HuH-7 (cell line): ENCODE results near the gene DCAF8.

ENCODE experiments used
- DNase-seq: peaks from one replicate; pipeline ENCODE4 v3.0.0; 2011; ENCODE audit warnings: low spot score

DCAF8 gene

DNA sequence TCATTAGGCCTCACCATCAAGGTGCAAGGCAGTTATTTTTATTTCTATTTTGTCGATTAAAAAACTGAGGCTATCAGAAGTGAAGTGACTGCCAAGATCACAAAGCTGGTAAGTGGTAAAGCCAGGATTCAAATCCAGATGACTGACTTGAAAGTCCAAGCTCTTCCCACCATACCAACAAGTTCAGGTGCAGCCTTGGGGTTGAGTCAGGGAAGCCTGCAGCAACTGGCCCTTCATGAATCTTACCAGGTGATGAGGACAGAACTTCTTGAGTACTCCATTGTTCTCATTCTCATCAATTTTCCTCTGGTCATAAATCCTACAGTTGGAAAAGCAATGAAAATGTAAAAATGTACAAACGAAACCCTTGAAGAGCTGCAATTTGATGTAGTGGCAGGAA is 37.0 kb downstream of the DCAF8 start:
- DNase-seq, result no peak

DNA sequence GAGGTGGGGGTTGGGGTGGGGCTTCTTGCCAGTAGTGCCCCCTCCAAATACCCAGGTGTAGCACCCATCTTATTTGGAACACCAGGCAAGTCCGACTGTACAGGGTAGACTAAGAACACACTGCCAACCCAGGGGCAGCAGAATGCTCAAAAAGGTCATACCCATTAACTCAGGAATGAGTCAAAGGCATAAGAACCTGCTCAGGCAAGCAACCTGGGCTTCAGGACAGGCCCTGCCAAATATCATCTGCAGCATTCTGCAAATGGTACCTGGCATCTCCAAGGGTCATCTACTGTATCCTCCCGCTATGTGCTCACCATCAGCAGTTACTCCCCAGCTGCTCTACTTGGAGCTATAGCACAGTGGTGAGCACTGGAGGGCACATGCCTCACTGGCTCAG is 37.7 kb downstream of the DCAF8 start:
- no peak for DNase-seq

DNA sequence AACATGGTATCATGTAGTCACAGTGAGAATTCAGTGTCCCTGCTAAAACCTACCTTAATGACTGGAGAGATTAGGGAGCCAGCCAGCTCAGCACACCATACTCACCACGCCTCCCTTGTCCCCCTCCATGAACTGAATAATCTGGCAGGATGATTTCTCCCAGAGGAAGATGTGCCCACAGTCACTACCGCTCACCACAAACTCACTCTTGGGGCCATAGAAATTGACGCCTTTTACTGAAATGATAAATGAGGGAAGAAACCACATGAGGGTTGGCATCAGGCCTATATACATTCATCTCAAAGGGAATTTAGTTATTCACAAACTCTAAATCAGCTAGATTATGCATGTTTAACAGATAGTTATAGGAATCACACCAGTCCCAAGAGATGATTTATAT is 39.8 kb downstream of the DCAF8 start:
- no peak for DNase-seq

DNA sequence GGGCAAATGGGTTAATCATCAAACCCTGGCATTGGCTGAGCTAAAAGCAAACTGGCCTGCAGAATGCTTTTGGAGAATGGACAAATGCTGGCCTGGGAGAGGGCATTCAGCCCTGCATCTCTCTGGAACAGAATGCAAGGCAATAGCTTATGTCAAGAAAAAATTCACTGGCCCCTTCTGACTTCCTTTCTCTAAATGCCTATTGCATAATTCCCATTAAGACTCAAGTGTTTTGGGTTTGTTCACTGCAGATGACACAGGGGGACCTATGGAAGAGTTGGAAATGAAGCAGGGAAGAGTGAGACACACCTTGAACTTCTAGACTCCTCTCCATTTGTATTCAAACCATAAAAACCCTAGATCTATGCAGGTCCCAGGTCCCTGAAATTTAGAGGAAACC is 41.3 kb downstream of the DCAF8 start:
- no peak for DNase-seq

DNA sequence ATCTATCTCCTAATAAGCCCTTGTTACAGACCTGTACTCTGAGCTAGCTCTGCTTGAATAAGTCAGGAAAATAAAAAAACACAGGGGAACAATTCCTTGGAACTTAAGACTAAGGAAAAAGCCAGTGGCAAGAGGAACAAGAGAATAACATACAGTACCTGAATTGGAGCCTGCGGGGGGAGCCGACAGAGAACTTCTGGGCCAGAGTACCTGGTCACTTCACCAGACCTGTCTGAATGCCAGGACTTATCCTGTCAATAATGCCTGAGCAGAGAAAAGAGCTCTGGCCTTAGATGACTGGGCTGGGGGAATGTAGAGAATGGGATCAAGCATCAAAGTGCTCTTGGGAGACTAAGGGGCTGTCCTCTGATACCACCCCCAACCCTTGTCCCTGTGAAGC is 42.0 kb downstream of the DCAF8 start:
- no peak for DNase-seq

DNA sequence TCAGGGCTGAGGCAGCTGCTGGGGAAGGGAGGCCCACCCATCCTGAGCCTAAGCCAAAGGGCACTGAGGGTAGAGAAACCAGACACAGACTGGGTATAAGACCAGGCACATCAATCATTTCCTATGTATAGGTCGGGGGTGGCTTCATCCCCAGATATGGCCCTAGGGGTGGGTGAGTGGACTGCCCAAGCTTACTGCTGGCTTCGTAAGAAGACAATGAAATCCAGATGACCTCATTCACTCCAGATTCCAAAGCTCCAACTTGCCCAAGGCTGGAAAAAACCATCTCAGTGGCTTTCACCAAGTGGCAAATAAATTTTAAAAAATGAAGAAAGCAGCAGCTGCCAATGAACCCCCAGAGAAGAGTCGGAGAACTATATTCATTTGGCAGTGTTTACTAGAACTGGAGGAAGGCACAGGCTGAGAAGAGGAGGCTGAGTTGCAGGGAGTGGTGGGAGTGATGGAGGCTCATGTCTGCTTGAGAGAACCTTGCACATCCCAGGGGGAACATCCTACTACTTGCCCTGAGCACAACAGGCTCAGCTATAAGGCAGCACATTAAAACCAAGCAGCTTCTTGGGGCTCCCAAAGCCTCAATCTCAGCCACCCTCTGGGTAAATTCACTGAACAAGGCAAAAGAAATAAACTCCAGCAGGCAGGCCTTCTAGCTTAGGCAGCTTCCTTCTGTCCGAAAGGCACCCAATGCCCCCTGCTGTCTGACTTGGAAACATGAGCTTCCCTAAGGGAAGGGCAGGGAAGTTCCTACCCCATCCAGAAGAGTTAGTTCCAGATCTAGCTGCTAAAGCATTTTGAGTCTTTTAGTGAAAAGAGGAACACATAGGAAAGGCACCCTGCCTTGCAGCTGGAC is 43.1 kb downstream of the DCAF8 start:
- no peak for DNase-seq

DNA sequence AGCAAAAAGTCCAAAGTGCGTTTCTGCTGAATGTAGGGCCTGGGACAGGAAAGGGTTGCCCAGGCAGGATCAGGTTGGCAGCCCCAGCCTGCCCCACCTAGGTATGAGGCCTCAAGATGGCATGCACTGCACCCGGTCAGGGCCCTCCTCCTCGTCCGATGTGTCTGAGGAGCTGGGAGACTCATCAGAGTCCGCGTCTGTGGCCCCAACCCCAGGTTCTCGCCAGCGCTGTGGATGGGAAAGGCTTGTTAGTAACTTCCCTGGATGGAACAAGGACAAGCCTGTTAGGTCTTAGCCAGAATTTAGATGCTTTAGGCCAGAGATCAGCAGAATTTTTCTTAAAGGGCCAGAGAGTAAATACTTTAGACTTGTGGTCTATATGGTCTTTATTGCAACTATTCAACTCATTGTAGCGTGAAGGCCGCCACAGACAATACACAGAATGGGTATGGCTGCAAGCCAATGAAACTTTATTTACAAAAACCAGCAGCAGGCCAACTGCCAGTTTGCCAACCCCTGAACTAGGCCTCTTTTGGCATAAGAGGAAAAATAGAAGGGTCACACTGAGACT is 44.8 kb downstream of the DCAF8 start:
- no peak for DNase-seq

DNA sequence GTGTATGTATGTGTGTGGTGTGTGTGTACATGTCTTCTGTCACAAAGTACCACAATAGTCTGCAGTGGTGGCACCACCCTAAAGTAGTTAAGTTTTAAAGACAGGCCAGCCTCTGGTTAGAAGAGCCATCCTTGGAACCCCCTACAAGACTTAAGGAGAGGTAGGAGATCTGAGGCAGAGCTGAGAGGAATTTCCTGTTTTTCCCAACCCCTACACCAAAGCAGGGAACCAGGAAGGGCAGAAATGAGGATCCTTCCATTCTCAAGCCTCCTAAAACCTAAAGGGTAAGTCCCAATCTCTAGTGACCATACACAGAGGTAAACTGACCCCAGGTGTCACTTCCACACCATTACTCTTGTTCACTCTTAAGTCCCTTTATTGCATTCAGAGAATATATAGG is 46.0 kb downstream of the DCAF8 start:
- no peak for DNase-seq

DNA sequence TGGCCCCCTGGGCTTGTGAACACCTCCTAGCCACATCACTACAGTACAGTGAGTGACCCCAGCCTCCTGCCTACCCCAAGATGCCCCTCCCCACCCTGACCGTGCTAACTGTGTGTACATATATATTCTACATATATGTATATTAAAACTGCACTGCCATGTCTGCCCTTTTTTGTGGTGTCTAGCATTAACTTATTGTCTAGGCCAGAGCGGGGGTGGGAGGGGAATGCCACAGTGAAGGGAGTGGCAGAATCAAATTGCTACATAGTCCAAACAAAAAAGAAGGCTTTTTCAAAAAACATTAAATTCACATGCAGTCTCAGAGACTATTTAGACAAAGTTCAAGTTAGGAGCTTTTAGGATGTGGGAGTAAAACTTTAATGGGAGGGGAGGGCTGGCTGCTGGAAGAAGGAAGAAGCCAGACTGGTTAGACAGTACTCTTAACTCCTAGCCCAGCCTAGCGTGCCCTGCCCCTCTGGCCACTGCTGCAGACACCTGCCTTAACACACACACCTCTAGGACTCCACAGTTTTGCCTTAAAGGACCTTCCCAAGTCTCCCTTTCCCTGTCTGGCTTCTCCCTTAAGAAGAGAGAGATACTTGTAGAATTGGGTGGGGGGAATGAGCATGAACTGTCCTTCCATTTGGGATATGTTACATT is 47.7 kb downstream of the DCAF8 start:
- DNase-seq, result no peak

DNA sequence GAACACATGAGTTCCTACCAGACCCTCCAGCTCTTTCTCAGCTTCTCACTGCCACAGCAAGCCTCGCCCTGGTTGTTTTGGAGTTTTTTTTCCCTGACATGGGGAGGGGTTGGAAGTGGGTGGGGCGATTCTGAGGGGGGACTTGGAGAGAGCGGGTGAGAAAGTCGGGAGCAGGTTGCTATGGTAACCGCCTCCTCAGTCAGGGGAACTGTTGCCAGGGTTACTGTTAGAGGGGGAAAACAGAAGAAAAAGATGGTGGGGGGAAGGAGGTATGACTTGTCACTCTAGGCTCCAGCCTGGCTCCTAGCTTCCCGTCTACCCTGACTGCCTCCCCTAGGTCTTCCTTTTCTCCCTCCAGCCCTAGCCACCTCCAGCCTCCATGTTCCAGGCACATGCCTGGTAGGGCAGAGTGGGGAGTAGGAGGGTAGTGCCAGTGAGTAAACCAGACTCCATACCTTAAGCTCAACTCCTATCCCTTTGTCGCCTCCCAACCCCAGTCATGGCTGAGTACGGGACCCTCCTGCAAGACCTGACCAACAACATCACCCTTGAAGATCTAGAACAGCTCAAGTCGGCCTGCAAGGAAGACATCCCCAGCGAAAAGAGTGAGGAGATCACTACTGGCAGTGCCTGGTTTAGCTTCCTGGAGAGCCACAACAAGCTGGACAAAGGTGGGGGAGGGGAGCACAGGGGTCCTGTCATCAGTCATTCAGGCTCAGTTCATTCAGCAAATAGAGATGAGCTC is 51.1 kb downstream of the DCAF8 start:
- no peak for DNase-seq

DNA sequence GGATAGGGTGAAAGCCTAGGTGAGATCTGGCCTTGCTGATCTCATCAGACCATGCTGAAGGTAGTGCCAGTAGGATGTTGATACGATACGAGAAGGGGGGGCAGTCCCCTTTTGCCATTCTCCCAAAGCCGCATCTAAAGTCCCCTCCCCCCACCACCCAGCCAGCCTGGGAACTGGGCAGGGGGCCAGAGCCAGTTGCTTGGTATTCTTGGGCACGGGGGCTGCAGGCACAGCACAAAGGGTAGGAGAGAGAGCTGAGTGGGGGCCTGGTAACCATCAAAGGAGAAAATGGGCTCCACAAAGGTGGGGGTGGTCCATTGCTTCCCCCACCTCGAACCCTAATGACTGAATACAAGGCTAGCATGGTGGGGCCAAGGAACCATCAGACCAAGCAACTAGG is 51.8 kb downstream of the DCAF8 start:
- DNase-seq, result no peak

DNA sequence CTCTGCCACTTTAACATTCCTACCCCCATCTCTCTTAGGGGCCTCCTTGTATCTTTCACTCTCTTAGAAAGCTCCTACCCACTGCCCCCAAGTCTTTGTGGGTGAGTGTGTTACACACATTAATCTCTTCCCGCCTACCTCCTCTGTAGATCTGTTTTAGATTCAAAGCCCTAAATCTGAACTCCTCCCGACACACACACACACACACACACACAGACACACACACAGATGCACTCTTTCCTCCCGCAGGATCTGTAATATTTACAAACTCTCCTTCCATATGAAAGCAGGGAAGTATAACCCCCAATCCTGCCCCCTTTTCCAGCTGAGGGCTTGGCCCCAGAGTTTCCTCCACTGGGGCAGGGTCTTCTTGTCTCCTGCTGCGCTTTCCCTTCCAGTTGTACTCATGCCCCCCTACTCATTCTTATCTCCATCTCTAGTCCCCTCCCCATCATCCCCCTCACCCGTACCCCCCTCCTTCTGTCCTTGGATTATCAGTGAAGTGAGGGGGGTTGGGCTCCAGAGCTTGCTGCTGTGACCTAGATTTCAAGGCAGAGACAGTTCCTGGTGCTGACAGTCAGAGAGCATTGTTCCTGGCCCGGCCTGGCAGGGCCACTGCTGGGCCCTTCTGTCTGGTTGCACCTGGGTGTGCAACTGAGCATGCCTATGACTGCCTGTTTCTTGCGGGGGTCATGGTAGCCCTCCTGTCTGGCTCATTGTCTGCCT is 52.9 kb downstream of the DCAF8 start:
- DNase-seq, result no peak

DNA sequence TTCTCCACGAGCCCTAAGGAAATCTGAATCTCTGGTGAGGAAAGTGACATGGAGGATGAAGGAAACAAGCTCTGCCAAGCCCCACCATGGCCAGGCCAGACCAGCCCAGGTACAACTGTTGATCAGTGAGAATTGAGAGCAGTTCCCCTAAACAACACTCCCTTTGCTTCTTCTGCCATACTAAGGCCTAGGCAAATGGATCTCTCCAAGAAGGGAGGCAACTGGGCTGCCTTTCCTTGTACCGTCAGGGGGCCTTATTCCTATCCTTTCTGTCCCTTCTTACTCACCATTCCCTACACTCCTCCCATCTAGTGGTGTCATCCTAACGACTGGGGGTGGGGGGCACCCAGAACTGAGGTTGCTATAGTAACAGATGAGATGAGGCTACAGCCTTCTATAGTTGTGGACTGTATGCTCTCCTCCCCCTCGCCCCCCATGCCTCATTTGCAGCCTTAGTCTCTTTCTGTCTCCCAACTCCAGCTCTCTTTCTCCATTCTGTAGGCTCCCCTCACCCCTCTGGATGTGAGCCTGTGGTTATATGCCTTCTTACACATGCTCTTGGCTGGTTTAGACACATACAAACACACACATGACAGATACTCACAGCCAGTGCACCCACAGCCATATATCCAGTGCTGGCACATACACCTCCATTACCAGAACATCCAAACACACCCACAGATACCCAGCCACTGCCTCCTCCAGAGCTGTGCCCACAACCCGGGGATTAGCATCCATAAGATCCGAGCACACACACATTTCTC is 53.6 kb downstream of the DCAF8 start:
- DNase-seq, result no peak

DNA sequence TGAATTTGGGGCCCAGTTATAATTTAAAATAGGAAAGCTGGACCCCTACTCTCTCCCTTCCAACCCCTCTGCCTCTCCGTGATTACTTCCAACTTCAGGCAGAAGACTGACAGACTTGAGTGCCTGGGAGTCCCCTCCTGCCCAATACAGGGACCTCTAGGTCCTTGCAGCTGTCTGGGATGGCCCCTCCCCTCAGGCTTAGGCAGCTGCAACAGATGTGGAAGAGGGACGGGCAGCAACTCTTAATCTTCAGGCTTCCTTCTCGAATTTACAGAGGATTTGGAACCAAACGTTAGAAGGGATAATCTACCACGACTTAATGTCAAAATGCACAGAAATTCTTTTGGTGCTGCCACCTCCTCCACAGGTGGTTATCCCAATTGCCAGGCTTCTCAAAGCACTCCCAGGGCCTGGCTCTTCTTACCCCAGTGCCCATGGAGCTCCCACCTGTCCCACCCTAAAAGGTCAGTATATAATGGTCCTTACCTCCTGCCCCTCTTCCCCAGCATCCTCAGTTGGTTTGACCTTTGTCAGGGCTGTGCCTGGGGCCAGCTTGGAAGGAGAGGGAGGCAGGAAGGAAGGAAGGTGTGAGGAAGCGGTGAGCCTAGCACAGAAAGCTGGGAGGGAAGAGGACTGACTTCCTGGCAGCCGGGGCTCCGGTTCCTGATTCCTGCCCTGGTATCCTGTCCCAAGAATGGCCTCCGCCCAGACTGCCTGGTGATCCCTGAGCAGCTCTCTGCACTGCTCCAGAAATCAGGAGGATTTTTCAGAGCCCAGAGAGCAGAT is 54.4 kb downstream of the DCAF8 start:
- DNase-seq, result no peak

DNA sequence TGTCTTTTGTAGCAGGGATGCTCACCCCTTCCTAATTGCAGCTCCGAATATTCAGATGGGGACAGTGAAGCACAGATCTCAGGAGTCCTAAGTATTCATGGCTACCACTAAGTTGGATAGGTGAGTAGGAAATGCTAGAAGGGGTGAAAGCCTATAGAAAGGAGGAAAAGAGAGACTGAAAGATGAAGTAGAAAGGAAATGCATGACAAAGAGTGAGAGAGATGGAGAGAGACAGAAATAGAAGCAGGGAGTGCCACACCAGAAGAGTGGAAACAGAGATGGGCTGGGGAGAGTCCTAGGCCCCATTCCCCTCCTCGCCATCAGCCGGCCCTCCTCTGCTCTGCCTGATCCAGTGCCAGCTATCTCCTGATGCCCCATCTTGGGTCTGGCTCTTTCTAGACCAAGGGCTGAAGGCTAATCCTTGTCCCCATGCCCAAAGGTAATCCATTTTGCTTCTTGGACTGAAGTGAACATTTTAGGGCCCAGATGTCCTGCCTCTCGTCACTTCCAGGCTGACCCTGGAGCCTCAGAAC is 55.2 kb downstream of the DCAF8 start:
- no peak for DNase-seq

DNA sequence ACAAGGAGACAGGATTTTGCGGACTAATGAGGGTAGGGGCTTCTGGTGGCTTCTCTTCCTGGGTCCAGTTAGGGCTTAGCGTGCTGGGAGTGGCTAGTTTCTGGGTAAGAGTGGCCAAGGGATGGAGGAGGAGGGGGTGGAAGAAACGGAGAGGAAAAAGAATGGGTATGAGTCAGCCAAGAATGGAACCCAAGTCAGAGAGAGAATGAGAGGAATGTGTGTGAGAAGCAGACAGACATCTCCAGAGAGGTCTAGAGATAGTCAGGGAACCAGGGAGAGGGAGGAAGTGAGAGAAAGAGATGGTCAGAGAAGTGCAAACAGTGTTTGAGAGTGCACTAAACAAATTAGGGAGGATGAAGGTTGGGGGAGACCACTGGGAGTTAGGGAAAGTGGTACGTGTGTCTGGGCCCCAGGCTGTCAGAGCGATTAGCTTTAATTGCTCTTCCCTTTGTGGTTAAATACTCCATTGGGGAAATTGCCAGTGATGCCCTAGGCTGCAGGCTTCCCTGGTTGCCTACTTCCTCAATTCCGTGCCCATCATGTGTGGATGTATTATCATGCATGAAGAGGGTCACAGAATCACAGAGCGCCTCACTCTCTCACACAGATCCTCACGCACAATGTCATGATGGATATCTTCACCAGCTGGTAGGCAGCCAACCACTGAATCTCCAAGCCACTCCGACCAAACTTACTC is 55.8 kb downstream of the DCAF8 start:
- DNase-seq, result no peak

DNA sequence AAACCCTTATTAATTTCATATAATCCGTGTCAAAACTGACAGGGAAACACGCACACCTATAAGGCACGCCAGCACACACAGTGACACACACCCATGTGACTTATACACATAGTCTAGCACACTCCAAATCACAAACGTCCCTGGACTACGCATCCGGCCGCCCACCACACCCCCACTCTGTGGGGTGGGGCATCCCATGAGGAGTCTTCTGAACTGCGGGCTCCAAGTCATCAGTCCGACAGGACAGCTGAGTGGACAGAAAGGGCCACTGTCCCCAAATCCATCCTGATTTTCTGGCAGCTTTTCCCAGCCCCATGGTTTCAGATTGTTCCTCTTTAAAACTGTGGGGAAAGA is 56.3 kb downstream of the DCAF8 start:
- DNase-seq, result no peak

DNA sequence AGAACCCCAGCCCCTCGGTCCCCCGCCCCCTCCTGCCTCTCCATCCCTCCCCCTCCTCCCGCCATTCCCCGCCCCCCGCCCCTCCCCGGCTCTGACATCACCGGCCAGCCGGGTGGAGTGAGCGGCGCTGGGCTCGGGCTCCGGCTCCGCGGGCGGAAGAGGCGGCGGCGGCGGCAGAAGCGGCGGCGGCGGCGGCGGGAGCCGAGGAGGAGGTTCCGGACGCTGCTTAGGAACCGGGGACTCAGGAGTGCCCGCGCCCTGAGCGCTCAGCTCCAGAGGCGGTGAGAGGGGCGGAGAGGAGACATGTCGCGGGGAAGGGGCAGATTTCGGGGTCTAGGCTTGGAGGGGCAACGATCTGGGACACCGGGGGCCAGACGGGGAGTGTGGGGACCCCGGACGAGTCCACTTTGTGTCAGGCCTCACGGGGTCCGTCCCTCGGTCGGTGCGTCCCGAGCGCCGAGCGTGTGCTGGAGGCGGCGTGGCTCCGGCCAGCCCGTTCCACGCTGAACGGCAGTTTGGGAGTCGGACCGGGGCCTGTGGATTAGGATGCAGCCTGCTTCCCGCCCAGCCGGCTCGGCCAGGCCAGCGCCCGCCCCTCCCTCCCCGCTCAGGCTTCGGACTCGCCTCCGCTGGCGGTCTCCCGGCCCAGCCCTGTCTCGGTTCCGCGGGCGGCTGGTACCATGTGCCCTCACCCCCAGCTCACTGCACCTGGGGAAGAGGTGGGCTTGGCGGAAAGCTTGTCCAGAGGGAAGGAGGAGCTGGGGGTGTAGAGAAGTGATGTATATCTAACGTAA is 56.9 kb downstream of the DCAF8 start, which contains the start of gene PEA15:
Gene PEA15 (plus strand): TSS at position 143 of the 794 bp plus-strand sequence. CDS start 6,161 bp downstream, outside the sequence.
- DNase-seq, result peak; percentile 82
